Gastrocnemius medialis (tissue), 4 donors: ENCODE results near the gene SLC50A1. TPM values are rescaled to one million over a fixed set of nuclear protein-coding genes. Genes with fewer than 3 reads are reported as not detected.

Experiments
- ATAC-seq, 2 donors: fragments of 150-250 bp; one replicate each; pipeline ENCODE4 v1.9.1; 2016
- DNase-seq, 2 donors: peaks; one replicate each; pipeline ENCODE4 v3.0.0-alpha.2; 2019
- H3K27ac ChIP-seq, 4 donors: fragments of 200-600 bp; sonication (generic); 1 replicate in 1 of 4; 2 replicates in 3 of 4; pipeline ENCODE4 v1.5.1; 2016 to 2018; ENCODE audit warnings: mild to moderate bottlenecking in 2 of 4, moderate library complexity in 1 of 4
- H3K27me3 ChIP-seq, 3 donors: fragments of 200-600 bp; sonication (generic) in 2 of 3; 1 replicate in 1 of 3; 2 replicates in 2 of 3; pipeline versions ENCODE4 v1.5.1 to v1.6.0; 2016 to 2019; ENCODE audit warnings: mild to moderate bottlenecking in 1 of 3, moderate library complexity in 1 of 3
- H3K36me3 ChIP-seq, 2 donors: fragments of 200-600 bp; sonication (generic) in 1 of 2; one replicate each; pipeline ENCODE4 v1.5.1; 2017 to 2018
- H3K4me1 ChIP-seq, 2 donors: fragments of 200-600 bp; sonication (generic) in 1 of 2; one replicate each; pipeline ENCODE4 v1.5.1; 2016 to 2017; ENCODE audit warnings: mild to moderate bottlenecking in 2 of 2
- H3K4me3 ChIP-seq, 4 donors: fragments of 200-600 bp; sonication (generic) in 3 of 4; 1 replicate in 1 of 4; 2 replicates in 3 of 4; pipeline ENCODE4 v1.5.1; 2016 to 2019; ENCODE audit warnings: mild to moderate bottlenecking in 2 of 4
- H3K9me3 ChIP-seq, 3 donors: fragments of 200-600 bp; sonication (generic) in 2 of 3; 1 replicate in 1 of 3; 2 replicates in 2 of 3; pipeline ENCODE4 v1.5.1; 2016 to 2019
- POLR2A ChIP-seq, 2 donors: fragments of 450-650 bp; IDR thresholded peaks; one replicate each; pipeline ENCODE4 v1.6.1; 2017; ENCODE audit warnings: antibody characterized with exemption in 2 of 2, mild to moderate bottlenecking in 2 of 2, moderate library complexity in 2 of 2
- in situ Hi-C, 4 donors: fragments of 200-750 bp; cut with MboI; loops; one replicate each; pipeline versions ENCODE4 v1.15.0 to v1.8.0; 2017; ENCODE audit warnings: low sequenced_read_pairs in 4 of 4
- intact Hi-C: fragments of 100-400 bp; cut with DNase I; formaldehyde crosslinking; loops from one replicate; pipeline ENCODE4 v1.15.1; 2023; ENCODE audit warnings: low total_unique reads
- total RNA-seq, 4 donors: library from RNA; depleted of rRNA; stranded (reverse); fragments of >200 nt; gene quantifications; one replicate each; pipeline versions ENCODE4 v1.1.0 to v1.2.3, GENCODE V29; 2016
- TF ChIP-seq, protein P1 (sequence below), 5 experiments: fragments of 450-650 bp in 3 of 5; fragments of 200-600 bp in 2 of 5; sonication (generic) in 2 of 5; IDR thresholded peaks in 4 of 5; conservative IDR thresholded peaks in 1 of 5; 1 replicate in 4 of 5; 2 replicates in 1 of 5; pipeline ENCODE4 v1.5.1; 2016 to 2019; ENCODE audit warnings: antibody characterized with exemption in 5 of 5, mild to moderate bottlenecking in 3 of 5, moderate library complexity in 3 of 5

The SLC50A1 gene
- total RNA-seq, 4 donors from 2014 or later = 3.5 to 11.4 (median 8.2) TPM

DNA sequence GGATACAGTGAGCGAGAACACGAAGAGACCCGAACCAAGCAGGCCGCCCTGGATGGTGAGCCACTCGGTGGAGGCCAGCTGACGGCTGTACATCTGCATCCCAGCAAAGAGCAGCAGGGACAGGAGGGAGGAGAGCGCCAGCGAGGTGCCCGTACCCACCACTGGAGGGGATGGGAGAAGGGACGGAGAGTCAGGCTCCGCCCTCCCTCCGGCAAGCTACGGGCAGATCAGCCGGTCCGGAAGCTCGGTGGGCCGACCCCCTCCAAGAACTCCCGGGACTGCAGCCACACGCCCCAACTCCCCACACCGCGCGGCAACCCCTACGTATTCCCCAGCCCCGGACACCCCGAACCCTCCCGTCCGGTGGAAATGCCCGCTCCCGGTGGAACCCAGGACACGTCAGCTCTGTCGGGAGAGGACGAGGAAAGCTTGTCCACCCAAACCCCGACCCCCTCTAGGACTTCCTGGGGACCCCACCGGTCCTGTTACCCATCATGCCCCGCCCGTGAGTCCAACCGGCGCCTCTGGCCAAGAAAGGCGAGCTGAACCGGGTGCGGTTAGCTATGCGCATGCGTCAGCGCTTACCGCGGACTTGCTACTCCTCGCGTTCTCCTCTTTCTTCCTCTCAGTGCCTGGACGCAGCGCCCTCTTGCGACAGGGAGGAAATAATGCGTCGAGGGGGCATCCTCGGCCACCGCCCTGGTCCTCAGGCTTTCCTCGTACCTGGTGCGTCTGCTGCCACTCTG is 37.3 kb downstream of the SLC50A1 start, which contains the start of gene KRTCAP2:
KRTCAP2 (minus strand) TSS at position 573 of the 746 bp plus-strand sequence; CDS start at position 493, 80 bp downstream.
- peaks cover 14 to 16% of the 10 kb centered on the region in 2 donors for H3K4me1 ChIP-seq
- H3K4me3 ChIP-seq = peak within 1 kb of the TSS; percentile 82 to 99 (median 91)
- DNase-seq = peak; percentile 91 to 96
- intact Hi-C loops (loop anchor here (2.0 to 5.0 kb wide), 3 partner anchors 20 to 54 kb away; partner anchors contain the start of gene SLC50A1), in situ Hi-C loops (no loop called here)
- H3K27ac ChIP-seq = peak within 1 kb of the TSS; percentile 91 to 97 (median 96)
- peaks cover 0 to 23% of the 10 kb centered on the region in 2 donors for H3K36me3 ChIP-seq
- ATAC-seq = peak; percentile 93 to 95
- no peaks in the 10 kb centered on the region for H3K9me3 ChIP-seq
- H3K27me3 ChIP-seq = peaks cover 15 to 21% (median 18%) of the 10 kb centered on the region in 3 donors
- TF ChIP-seq, protein P1, sequence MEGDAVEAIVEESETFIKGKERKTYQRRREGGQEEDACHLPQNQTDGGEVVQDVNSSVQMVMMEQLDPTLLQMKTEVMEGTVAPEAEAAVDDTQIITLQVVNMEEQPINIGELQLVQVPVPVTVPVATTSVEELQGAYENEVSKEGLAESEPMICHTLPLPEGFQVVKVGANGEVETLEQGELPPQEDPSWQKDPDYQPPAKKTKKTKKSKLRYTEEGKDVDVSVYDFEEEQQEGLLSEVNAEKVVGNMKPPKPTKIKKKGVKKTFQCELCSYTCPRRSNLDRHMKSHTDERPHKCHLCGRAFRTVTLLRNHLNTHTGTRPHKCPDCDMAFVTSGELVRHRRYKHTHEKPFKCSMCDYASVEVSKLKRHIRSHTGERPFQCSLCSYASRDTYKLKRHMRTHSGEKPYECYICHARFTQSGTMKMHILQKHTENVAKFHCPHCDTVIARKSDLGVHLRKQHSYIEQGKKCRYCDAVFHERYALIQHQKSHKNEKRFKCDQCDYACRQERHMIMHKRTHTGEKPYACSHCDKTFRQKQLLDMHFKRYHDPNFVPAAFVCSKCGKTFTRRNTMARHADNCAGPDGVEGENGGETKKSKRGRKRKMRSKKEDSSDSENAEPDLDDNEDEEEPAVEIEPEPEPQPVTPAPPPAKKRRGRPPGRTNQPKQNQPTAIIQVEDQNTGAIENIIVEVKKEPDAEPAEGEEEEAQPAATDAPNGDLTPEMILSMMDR (IDR thresholded peaks at IDR 0.05 in 4 of 5, conservative IDR thresholded peaks at IDR 0.05 in 1 of 5) = peak; percentile 71 to 94 (median 93)
- peak in 1 of 2 donors; percentile 53 for TF ChIP-seq POLR2A (IDR thresholded peaks at IDR 0.05)

DNA sequence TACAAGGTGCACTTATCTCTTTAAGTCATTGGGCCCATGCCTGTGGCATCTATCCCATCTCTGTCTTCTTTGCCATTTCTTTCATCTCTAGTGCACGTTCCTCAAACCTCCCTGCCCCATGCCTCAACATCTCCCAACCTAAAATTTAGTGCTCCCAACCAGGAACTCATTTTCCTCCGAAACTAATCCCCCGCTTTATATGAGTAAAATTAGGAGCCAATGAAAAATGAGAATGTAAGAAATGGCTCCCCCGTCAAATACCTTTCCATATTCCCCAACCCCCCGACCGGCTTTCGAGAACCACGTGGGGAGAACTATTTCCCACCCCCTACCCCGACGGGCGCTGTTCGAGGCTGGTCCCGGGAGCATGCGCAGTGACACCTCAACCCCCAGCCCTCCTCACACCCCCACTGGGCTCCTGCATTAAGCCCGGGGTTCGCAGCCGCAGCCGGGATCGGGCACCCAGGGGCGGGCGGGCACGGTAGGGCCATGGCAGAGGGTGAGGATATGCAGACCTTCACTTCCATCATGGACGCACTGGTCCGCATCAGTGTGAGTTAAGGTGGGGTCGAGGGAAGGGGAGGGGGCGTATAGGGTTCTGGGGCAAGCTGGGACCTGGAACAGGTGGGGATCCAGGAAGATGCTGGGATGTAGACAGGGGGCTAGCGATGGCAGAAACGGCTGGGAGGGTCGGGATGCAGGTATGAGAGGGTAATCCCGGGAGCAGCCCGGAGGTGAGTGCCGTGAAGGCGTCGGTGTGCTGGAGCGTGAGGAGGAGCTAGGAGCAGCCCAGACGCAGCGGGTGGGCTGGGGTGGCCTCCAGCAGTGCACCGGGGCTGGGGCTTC is 38.0 kb downstream of the SLC50A1 start, which contains the start of gene TRIM46:
TRIM46 (plus strand) TSS at position 372 of the 846 bp plus-strand sequence; CDS start at position 490, 118 bp downstream.
- intact Hi-C loops = loop anchor here (2.0 to 5.0 kb wide), 3 partner anchors 19 to 54 kb away; partner anchors contain the start of gene SLC50A1
- TF ChIP-seq, protein P1 (IDR thresholded peaks at IDR 0.05 in 4 of 5, conservative IDR thresholded peaks at IDR 0.05 in 1 of 5) = no peak
- no peak for TF ChIP-seq POLR2A (IDR thresholded peaks at IDR 0.05)
- Histone ChIP-seq H3K27ac (peak within 1 kb of the TSS; percentile 91 to 97 (median 96)), H3K4me3 (peak within 1 kb of the TSS; percentile 82 to 99 (median 91)), H3K27me3 (peaks cover 15 to 21% (median 18%) of the 10 kb centered on the region in 3 donors), H3K36me3 (peaks cover 0 to 21% of the 10 kb centered on the region in 2 donors), H3K4me1 (peaks cover 14% of the 10 kb centered on the region in 2 donors), H3K9me3 (no peaks in the 10 kb centered on the region)
- ATAC-seq = no peak
- in situ Hi-C loops = no loop called here
- DNase-seq = no peak

DNA sequence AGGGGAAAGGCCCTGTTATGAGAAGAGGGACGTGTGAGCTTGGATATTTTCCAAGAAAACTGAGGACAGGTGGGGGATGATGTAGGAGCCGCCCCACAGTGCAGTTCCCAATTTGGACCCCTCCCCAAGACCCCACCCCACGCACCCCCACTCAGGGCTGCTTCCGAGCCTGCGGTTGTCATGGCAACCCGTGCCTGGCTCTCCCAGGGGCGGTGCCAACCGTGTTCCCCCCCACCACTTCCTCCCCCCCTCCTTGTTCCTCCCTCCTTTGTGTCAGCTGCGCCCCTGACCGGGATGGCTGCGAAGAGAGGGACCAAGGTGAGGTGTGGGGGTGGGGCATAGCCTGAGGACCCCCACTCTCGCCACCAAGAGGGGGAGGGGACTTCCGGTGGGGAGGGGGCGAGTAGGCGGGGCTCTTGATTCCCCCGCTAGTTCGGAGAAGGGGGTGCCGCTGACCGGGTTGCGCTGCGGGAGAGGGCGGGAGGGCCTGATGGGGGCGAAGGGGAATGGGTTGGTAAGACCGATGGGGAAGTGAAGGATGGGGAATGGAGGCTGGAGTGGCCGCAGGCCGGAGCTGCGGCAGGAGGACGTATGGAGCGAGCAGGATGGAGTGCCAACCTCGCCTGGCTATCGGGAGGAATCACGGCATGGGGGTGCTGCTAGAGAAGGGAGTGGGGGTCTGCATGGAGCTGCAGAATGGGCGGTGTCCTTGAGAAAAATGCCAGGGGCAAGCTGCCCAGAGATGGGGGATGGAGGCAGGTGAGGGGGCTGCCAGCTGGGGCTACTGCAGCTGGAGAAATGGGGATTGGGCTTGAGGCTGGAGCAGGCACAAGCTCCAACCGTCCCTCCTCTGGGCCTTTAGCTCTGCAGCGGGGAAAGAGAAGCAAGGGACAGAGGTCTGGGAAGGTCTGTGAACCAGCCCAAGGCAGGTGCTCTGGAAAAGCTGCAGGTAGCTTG is 39.0 kb downstream of the SLC50A1 start:
- DNase-seq (no peak), ATAC-seq (no peak)
- TF ChIP-seq POLR2A (IDR thresholded peaks at IDR 0.05) = no peak
- TF ChIP-seq, protein P1 (IDR thresholded peaks at IDR 0.05 in 4 of 5, conservative IDR thresholded peaks at IDR 0.05 in 1 of 5) = no peak
- Histone ChIP-seq H3K27me3 (peaks cover 15 to 21% (median 18%) of the 10 kb centered on the region in 3 donors), H3K27ac (no peak overlapping the region), H3K4me3 (peak overlapping the region in 1 of 4 donors; percentile 97), H3K36me3 (peaks cover 0 to 13% of the 10 kb centered on the region in 2 donors), H3K9me3 (no peaks in the 10 kb centered on the region), H3K4me1 (peaks cover 14% of the 10 kb centered on the region in 2 donors)
- in situ Hi-C loops = no loop called here
- intact Hi-C loops = loop anchor here (5.0 kb wide), 1 partner anchor 53 kb away; no protein-coding TSS in a partner anchor
